IMR-90 (cell line): ENCODE results near the gene DDN. TPM values are rescaled to one million over a fixed set of nuclear protein-coding genes. Genes with fewer than 3 reads are reported as not detected.

Experiments used
- ATAC-seq: fragments of 200-7000 bp; cut with Tn5 transposase; 2 replicates; pipeline ENCODE4 v1.9.1; 2020; ENCODE audit warnings: low read depth, mild to moderate bottlenecking, moderate library complexity
- BruUV-seq: library from RNA; stranded (reverse); fragments of 400-500 nt; replicated peaks from 2 replicates; lab custom pipeline; 2021; lab: Mats Ljungman, UMichigan
- CTCF ChIA-PET: fragments of 300-600 bp; formaldehyde crosslinking; extraction: SDS; loops from one replicate; lab custom pipeline; 2021; ENCODE audit warnings: antibody characterized with exemption; lab: Yijun Ruan, JAX
- POLR2A ChIA-PET: fragments of 300-600 bp; sonication (Branson Sonifier 250); formaldehyde crosslinking; loops from one replicate; lab custom pipeline; 2022; ENCODE audit warnings: antibody characterized with exemption; ENCODE audit not compliant: unreplicated experiment; lab: Charles Lee
- DNase-seq: peaks from one replicate; pipeline ENCODE4 v3.0.0; 2013
- H2AFZ ChIP-seq: replicated peaks from 2 replicates; pipeline ENCODE3; 2013; ENCODE audit warnings: low read length, mild to moderate bottlenecking; ENCODE audit not compliant: poor library complexity
- H2AK5ac ChIP-seq: 2 replicates; pipeline ENCODE4 v1.6.1; 2013; ENCODE audit warnings: low read depth, low read length, inconsistent platforms
- H2AK9ac ChIP-seq: replicated peaks from 2 replicates; pipeline ENCODE3; 2013; ENCODE audit warnings: mild to moderate bottlenecking, low read depth, low read length, moderate library complexity; ENCODE audit not compliant: poor library complexity
- H2BK120ac ChIP-seq: 2 replicates; pipeline ENCODE4 v1.6.1; 2013; ENCODE audit warnings: low read depth, low read length, inconsistent platforms
- H2BK15ac ChIP-seq: 3 replicates; pipeline ENCODE4 v1.6.1; 2013; ENCODE audit warnings: low read depth, low read length, inconsistent platforms
- H2BK20ac ChIP-seq: 2 replicates; pipeline ENCODE4 v1.6.1; 2013; ENCODE audit warnings: low read depth, mild to moderate bottlenecking, inconsistent platforms, low read length, moderate library complexity
- H2BK5ac ChIP-seq: 2 replicates; pipeline ENCODE4 v1.6.1; 2013; ENCODE audit warnings: mild to moderate bottlenecking, low read depth, low read length, inconsistent platforms; ENCODE audit not compliant: poor library complexity, severe bottlenecking
- H3K14ac ChIP-seq: replicated peaks from 2 replicates; pipeline ENCODE4 v1.6.1; 2013; ENCODE audit warnings: low read depth, low read length, inconsistent platforms
- H3K18ac ChIP-seq: 2 replicates; pipeline ENCODE4 v1.6.1; 2013; ENCODE audit warnings: low read depth, low read length, control low read depth
- H3K23ac ChIP-seq: 2 replicates; pipeline ENCODE4 v1.6.1; 2013; ENCODE audit warnings: low read depth, low read length, inconsistent platforms
- H3K27ac ChIP-seq: 2 replicates; pipeline ENCODE4 v1.5.1; 2013; ENCODE audit warnings: mild to moderate bottlenecking, control low read depth, low read length; ENCODE audit not compliant: insufficient read depth
- H3K27me3 ChIP-seq: 2 replicates; pipeline ENCODE4 v1.6.1; 2013; ENCODE audit warnings: low read length; ENCODE audit not compliant: control insufficient read depth, insufficient read depth
- H3K36me3 ChIP-seq: 2 replicates; pipeline ENCODE4 v1.6.1; 2013; ENCODE audit warnings: low read length, mixed read lengths; ENCODE audit not compliant: control insufficient read depth, insufficient read depth
- H3K4ac ChIP-seq: 2 replicates; pipeline ENCODE4 v1.6.1; 2013; ENCODE audit warnings: low read depth, low read length, inconsistent platforms
- H3K4me1 ChIP-seq: 2 replicates; pipeline ENCODE4 v1.6.1; 2013; ENCODE audit warnings: low read length, mixed read lengths; ENCODE audit not compliant: control insufficient read depth, insufficient read depth
- H3K4me2 ChIP-seq: 2 replicates; pipeline ENCODE4 v1.6.1; 2013; ENCODE audit warnings: low read depth, mild to moderate bottlenecking, control low read depth, low read length, moderate library complexity
- H3K4me3 ChIP-seq: 2 replicates; pipeline ENCODE4 v1.5.1; 2013; ENCODE audit warnings: low read depth, mild to moderate bottlenecking, control low read depth, low read length, moderate library complexity; ENCODE audit not compliant: insufficient read depth
- H3K56ac ChIP-seq: 2 replicates; pipeline ENCODE4 v1.6.1; 2013; ENCODE audit warnings: low read length, inconsistent platforms; ENCODE audit not compliant: insufficient read depth; ENCODE audit errors: extremely low read depth
- H3K79me1 ChIP-seq, 2 experiments: 2 replicates each; pipeline ENCODE4 v1.6.1; 2013; ENCODE audit warnings: low read length in 2 of 2, inconsistent platforms in 1 of 2, low read depth in 1 of 2
- H3K9ac ChIP-seq: 2 replicates; pipeline ENCODE4 v1.6.1; 2013; ENCODE audit warnings: low read depth, low read length, control low read depth
- H3K9me1 ChIP-seq: 2 replicates; pipeline ENCODE4 v1.6.1; 2013; ENCODE audit warnings: low read length, inconsistent platforms; ENCODE audit not compliant: insufficient read depth
- H3K9me3 ChIP-seq: 2 replicates; pipeline ENCODE4 v1.6.1; 2013; ENCODE audit warnings: low read length; ENCODE audit not compliant: control insufficient read depth, insufficient read depth
- H4K20me1 ChIP-seq: 2 replicates; pipeline ENCODE4 v1.6.1; 2013; ENCODE audit warnings: low read length, inconsistent platforms; ENCODE audit not compliant: insufficient read depth
- H4K5ac ChIP-seq: 2 replicates; pipeline ENCODE4 v1.6.1; 2013; ENCODE audit warnings: mild to moderate bottlenecking, low read depth, low read length, control low read depth
- H4K8ac ChIP-seq, 2 experiments: 2 replicates each; pipeline ENCODE4 v1.6.1; 2013; ENCODE audit warnings: low read depth in 2 of 2, low read length in 2 of 2, control low read depth in 1 of 2, inconsistent platforms in 1 of 2
- H4K91ac ChIP-seq: 2 replicates; pipeline ENCODE4 v1.6.1; 2013; ENCODE audit warnings: low read depth, low read length, inconsistent platforms; ENCODE audit not compliant: insufficient read depth
- BHLHE40 ChIP-seq: fragments of 150-350 bp; IDR thresholded peaks from 2 replicates; pipeline ENCODE4 v1.6.1; 2016; ENCODE audit warnings: mild to moderate bottlenecking, low read depth, low read length
- CHD1 ChIP-seq: IDR thresholded peaks from 2 replicates; pipeline ENCODE4 v1.6.1; 2012; ENCODE audit warnings: low read depth, low read length, improper control_type of control experiment
- CTCF ChIP-seq: conservative IDR thresholded peaks from 2 replicates; pipeline ENCODE4 v1.5.1; 2012; ENCODE audit warnings: mild to moderate bottlenecking, low read depth, low read length, improper control_type of control experiment
- ELK1 ChIP-seq: fragments of 150-350 bp; IDR thresholded peaks from 2 replicates; pipeline ENCODE4 v1.6.1; 2016; ENCODE audit warnings: low read depth, mild to moderate bottlenecking, low read length, moderate library complexity, borderline replicate concordance
- MAFK ChIP-seq: IDR thresholded peaks from 2 replicates; pipeline ENCODE4 v1.6.1; 2012; ENCODE audit warnings: low read depth, low read length, improper control_type of control experiment
- MAZ ChIP-seq: IDR thresholded peaks from 2 replicates; pipeline ENCODE4 v1.6.1; 2012; ENCODE audit warnings: low read depth, mild to moderate bottlenecking, low read length, improper control_type of control experiment, moderate library complexity, borderline replicate concordance
- MXI1 ChIP-seq: IDR thresholded peaks from 2 replicates; pipeline ENCODE4 v1.6.1; 2012; ENCODE audit warnings: low read depth, mild to moderate bottlenecking, low read length, moderate library complexity, borderline replicate concordance
- NFE2L2 ChIP-seq: fragments of 150-350 bp; IDR thresholded peaks from 2 replicates; pipeline ENCODE4 v1.6.1; 2016; ENCODE audit warnings: low read depth, mild to moderate bottlenecking, low read length
- POLR2A ChIP-seq: IDR thresholded peaks from 2 replicates; pipeline ENCODE4 v1.6.1; 2012; ENCODE audit warnings: mild to moderate bottlenecking, low read depth, low read length
- RAD21 ChIP-seq: IDR thresholded peaks from 2 replicates; pipeline ENCODE4 v1.6.1; 2012; ENCODE audit warnings: low read length, improper control_type of control experiment
- RFX5 ChIP-seq: IDR thresholded peaks from 2 replicates; pipeline ENCODE4 v1.8.0; 2012; ENCODE audit warnings: low read depth, mild to moderate bottlenecking, low read length, moderate library complexity
- SMC3 ChIP-seq: fragments of 150-350 bp; IDR thresholded peaks from 2 replicates; pipeline ENCODE4 v1.6.1; 2016; ENCODE audit warnings: low read depth, mild to moderate bottlenecking, antibody characterized with exemption, low read length, moderate library complexity
- USF2 ChIP-seq: fragments of 150-350 bp; IDR thresholded peaks from 2 replicates; pipeline ENCODE4 v1.6.1; 2017; ENCODE audit warnings: mild to moderate bottlenecking, antibody characterized with exemption, low read length, low read depth
- WGBS, 2 experiments: methylation state at CpG; one replicate each; pipeline versions ENCODE4 v1.1.5 to v1.1.7; 2013; ENCODE audit warnings: missing lambda C conversion rate in 2 of 2; ENCODE audit not compliant: insufficient read length in 1 of 2; ENCODE audit errors: extremely low coverage in 2 of 2; 5-methylcytosine and 5-hydroxymethylcytosine counted together
- dilution Hi-C: fragments of 300-500 bp; cut with HindIII; formaldehyde crosslinking; loops from one replicate; pipeline ENCODE4 v1.14.3; 2018; ENCODE audit warnings: low sequenced_read_pairs; ENCODE audit not compliant: unreplicated experiment
- in situ Hi-C: fragments of 300-500 bp; cut with MboI; formaldehyde crosslinking; loops from 3 replicates; pipeline ENCODE4 v1.14.3; 2019; ENCODE audit warnings: low sequenced_read_pairs, inconsistent platforms, mixed read lengths
- intact Hi-C: fragments of 100-400 bp; cut with micrococcal nuclease; formaldehyde crosslinking; loops from 2 replicates; pipeline ENCODE4 v1.10.0; 2022
- polyA plus RNA-seq, 3 experiments: library from polyadenylated mRNA; depleted of rRNA; stranded (reverse); fragments of >200 nt; gene quantifications; 2 replicates each; pipeline ENCODE4 v1.2.3, GENCODE V29; 2012; ENCODE audit warnings: low replicate concordance in 1 of 3
- total RNA-seq: library from RNA; depleted of rRNA; stranded (reverse); fragments of >200 nt; gene quantifications from 2 replicates; pipeline ENCODE4 v1.2.3, GENCODE V29; 2012

DDN gene
- total and polyA plus RNA-seq, 2 of the 4 experiments (the other 2 are of a cell fraction): 0.18 to 0.21 TPM

- no peaks in the 10 kb centered on the region for H3K27me3 ChIP-seq
- H2BK20ac ChIP-seq: no peak overlapping the region
- H4K20me1 ChIP-seq: peaks cover 18% of the 10 kb centered on the region
- H3K4me2 ChIP-seq: no peak overlapping the region
- peaks cover 22 to 65% of the 10 kb centered on the region in 2 experiments for H3K79me1 ChIP-seq
- H2BK15ac ChIP-seq: no peak overlapping the region
- no peak overlapping the region for H2BK120ac ChIP-seq
- no peak overlapping the region for H4K5ac ChIP-seq
- intact Hi-C loops: no loop called here
- POLR2A ChIA-PET: no interaction called here
- H3K18ac ChIP-seq: no peak overlapping the region
- DNase-seq (no peak), ATAC-seq (no peak)
- no peak overlapping the region for H2BK5ac ChIP-seq
- no peak overlapping the region for H3K4me3 ChIP-seq
- H3K14ac ChIP-seq: no peak overlapping the region
- H3K9me1 ChIP-seq: no peaks in the 10 kb centered on the region
- no CpG with 5 or more reads among the region's 4 CpGs for WGBS, 2 experiments
- no TSS peak for BruUV-seq
- H3K9ac ChIP-seq: no peak overlapping the region
- H4K91ac ChIP-seq: no peak overlapping the region
- H2AK5ac ChIP-seq: no peak overlapping the region
- no peak overlapping the region for H3K4ac ChIP-seq
- H3K56ac ChIP-seq: no peak overlapping the region
- CTCF ChIA-PET: no interaction called here
- H3K27ac ChIP-seq: no peak overlapping the region
- H2AK9ac ChIP-seq: no peak overlapping the region
- H3K23ac ChIP-seq: no peak overlapping the region
- TF ChIP-seq USF2 (no peak), MAFK (no peak), RAD21 (no peak), POLR2A (no peak), SMC3 (no peak), ELK1 (no peak), CTCF (no peak), RFX5 (no peak), MXI1 (no peak), BHLHE40 (no peak), NFE2L2 (no peak), CHD1 (no peak), MAZ (no peak)
- no peaks in the 10 kb centered on the region for H3K4me1 ChIP-seq
- H3K36me3 ChIP-seq: peaks cover 85% of the 10 kb centered on the region
- no peak overlapping the region for H2AFZ ChIP-seq
- no peaks in the 10 kb centered on the region for H3K9me3 ChIP-seq
- no peak overlapping the region for H4K8ac ChIP-seq
- dilution Hi-C loops: no loop called here
- in situ Hi-C loops: no loop called here
Measured at GRCh38 chr12:49032276-49032675, 33.1 kb upstream of the DDN start.
